OCI-LY3 (cell line): ENCODE measurements around the gene APOL1.

ENCODE experiments used
- EZH2phosphoT487 ChIP-seq: fragments of 200-600 bp; shearing (Covaris generic); IDR thresholded peaks from 2 replicates; pipeline ENCODE4 v1.6.1; 2018; ENCODE audit warnings: antibody characterized with exemption, mixed run types, low read depth
- TF ChIP-seq, protein P1 (sequence below): fragments of 200-600, 300-600 bp; sonication (generic); IDR thresholded peaks from 2 replicates; pipeline ENCODE4 v1.5.1; 2014; ENCODE audit warnings: antibody characterized with exemption, low read length, low read depth

DNA sequence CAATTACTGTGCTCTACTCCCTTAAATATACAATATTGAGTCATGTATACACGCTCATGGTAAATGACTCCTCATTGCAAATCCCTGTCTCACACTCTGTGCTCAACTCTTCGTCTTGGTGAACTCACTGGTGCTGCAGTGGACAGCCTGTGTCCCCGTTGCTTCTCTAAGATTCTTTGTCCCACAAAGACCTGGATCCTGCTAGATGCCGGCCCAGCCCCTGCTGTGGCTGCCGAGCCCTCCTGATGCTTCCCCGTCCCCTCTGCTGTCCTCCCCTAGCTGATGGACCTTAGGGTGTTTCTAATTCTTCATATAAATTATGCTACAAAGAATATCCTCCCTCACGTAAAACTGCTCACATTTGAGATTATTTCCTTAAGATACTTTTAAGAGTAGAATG lies 19.1 kb upstream of the APOL1 start:
- TF ChIP-seq, protein P1, sequence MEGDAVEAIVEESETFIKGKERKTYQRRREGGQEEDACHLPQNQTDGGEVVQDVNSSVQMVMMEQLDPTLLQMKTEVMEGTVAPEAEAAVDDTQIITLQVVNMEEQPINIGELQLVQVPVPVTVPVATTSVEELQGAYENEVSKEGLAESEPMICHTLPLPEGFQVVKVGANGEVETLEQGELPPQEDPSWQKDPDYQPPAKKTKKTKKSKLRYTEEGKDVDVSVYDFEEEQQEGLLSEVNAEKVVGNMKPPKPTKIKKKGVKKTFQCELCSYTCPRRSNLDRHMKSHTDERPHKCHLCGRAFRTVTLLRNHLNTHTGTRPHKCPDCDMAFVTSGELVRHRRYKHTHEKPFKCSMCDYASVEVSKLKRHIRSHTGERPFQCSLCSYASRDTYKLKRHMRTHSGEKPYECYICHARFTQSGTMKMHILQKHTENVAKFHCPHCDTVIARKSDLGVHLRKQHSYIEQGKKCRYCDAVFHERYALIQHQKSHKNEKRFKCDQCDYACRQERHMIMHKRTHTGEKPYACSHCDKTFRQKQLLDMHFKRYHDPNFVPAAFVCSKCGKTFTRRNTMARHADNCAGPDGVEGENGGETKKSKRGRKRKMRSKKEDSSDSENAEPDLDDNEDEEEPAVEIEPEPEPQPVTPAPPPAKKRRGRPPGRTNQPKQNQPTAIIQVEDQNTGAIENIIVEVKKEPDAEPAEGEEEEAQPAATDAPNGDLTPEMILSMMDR: no peak
- no peak for TF ChIP-seq EZH2phosphoT487
